ENCODE results near the gene LPGAT1. TPM values are rescaled to one million over a fixed set of nuclear protein-coding genes. Genes with fewer than 3 reads are reported as not detected.

Gene LPGAT1
- total and polyA plus RNA-seq, 8 donors: 8.2 to 49.7 (median 24.7) TPM

- ATAC-seq (no peak), DNase-seq (no peak), FAIRE-seq (no peak)
- Histone ChIP-seq H3K27ac (no peak overlapping the region), H3K4me1 (peaks cover 0 to 9% (median 0%) of the 10 kb centered on the region in 3 donors), H3K27me3 (no peaks in the 10 kb centered on the region), H3K9me3 (peaks cover 0 to 3% (median 0%) of the 10 kb centered on the region in 4 donors), H3K36me3 (peaks cover 0 to 6% (median 2%) of the 10 kb centered on the region in 3 donors), H3K4me3 (no peak overlapping the region)
- WGBS, 2 donors: 94 to 97% methylated on average over 5 of the region's 5 CpGs
- no peak for TF ChIP-seq CTCF (IDR thresholded peaks at IDR 0.05)
- intact Hi-C loops (cut with DNase I): loop anchor here in 1 of 3 donors (10.0 kb wide), 1 partner anchor 118 kb away; no protein-coding TSS in a partner anchor
These were observed 7.7 kb downstream of the LPGAT1 start for GRCh38 chr1:211822677-211823407.

GRCh38 chr1:211816586-211816985 is 14.0 kb downstream of the LPGAT1 start:
- no peak overlapping the region for H3K4me3 ChIP-seq
- no peak overlapping the region for H3K27ac ChIP-seq
- no peak for FAIRE-seq
- no peak for ATAC-seq
- no peak for DNase-seq
- H3K4me1 ChIP-seq: peaks cover 0 to 6% (median 5%) of the 10 kb centered on the region in 3 donors
- H3K27me3 ChIP-seq: no peaks in the 10 kb centered on the region
- intact Hi-C loops (cut with DNase I): no loop called here
- peaks cover 0 to 6% (median 2%) of the 10 kb centered on the region in 3 donors for H3K36me3 ChIP-seq
- peaks cover 0 to 3% (median 0%) of the 10 kb centered on the region in 4 donors for H3K9me3 ChIP-seq
- no peak for TF ChIP-seq CTCF (IDR thresholded peaks at IDR 0.05)

GRCh38 chr1:211814313-211814712 is 16.2 kb downstream of the LPGAT1 start:
- no peak for TF ChIP-seq CTCF (IDR thresholded peaks at IDR 0.05)
- FAIRE-seq (no peak), ATAC-seq (peak in 1 of 4 donors; percentile 21), DNase-seq (no peak)
- intact Hi-C loops (cut with DNase I): no loop called here
- peaks cover 0 to 17% (median 0%) of the 10 kb centered on the region in 3 donors for H3K36me3 ChIP-seq
- WGBS, 2 donors: 89 to 95% methylated on average over 1 of the region's 1 CpG
- no peaks in the 10 kb centered on the region for H3K27me3 ChIP-seq
- no peak overlapping the region for H3K27ac ChIP-seq
- no peaks in the 10 kb centered on the region for H3K9me3 ChIP-seq
- H3K4me1 ChIP-seq: peaks cover 0 to 6% (median 5%) of the 10 kb centered on the region in 3 donors
- H3K4me3 ChIP-seq: no peak overlapping the region

DNA sequence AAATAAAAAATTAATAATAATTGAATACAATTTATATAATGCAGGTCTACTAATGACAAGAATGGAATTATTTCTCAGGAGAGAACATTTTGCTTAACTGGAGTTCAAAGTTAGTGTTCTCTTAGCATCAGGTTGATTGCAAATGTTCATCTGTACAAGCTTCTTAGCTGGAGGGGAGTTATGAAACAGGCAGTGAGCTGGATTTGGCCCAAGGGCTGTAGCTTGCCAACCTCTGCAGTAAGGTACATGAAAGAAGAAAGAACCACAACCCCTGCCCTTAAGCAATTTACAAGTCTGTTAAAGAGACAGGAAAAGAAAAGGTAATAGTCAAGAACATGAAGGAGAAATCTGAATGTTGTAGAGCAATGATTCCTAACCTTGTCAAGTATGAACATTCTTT is 17.0 kb downstream of the LPGAT1 start:
- DNase-seq: peak in 5 of 6 donors; percentile 52 to 72 (median 62)
- Histone ChIP-seq H3K36me3 (peaks cover 0 to 12% (median 0%) of the 10 kb centered on the region in 3 donors), H3K9me3 (no peaks in the 10 kb centered on the region), H3K4me3 (no peak overlapping the region), H3K27ac (no peak overlapping the region), H3K27me3 (no peaks in the 10 kb centered on the region), H3K4me1 (peaks cover 0 to 6% (median 5%) of the 10 kb centered on the region in 3 donors)
- peak; percentile 69 to 95 (median 82) for ATAC-seq
- no peak for TF ChIP-seq CTCF (IDR thresholded peaks at IDR 0.05)
- FAIRE-seq: peak; percentile 41
- intact Hi-C loops (cut with DNase I): no loop called here

- intact Hi-C loops (cut with DNase I): no loop called here
- FAIRE-seq (no peak), DNase-seq (no peak), ATAC-seq (no peak)
- TF ChIP-seq CTCF (IDR thresholded peaks at IDR 0.05): no peak
- 69 to 92% methylated on average over 4 of the region's 4 CpGs for WGBS, 2 donors
- H3K27me3 ChIP-seq: no peaks in the 10 kb centered on the region
- H3K9me3 ChIP-seq: no peaks in the 10 kb centered on the region
- H3K36me3 ChIP-seq: peaks cover 0 to 12% (median 0%) of the 10 kb centered on the region in 3 donors
- no peak overlapping the region for H3K4me3 ChIP-seq
- peaks cover 0 to 6% (median 5%) of the 10 kb centered on the region in 3 donors for H3K4me1 ChIP-seq
- no peak overlapping the region for H3K27ac ChIP-seq
These were observed 18.0 kb downstream of the LPGAT1 start for GRCh38 chr1:211812584-211812983.
